SU-DHL-6 (cell line): ENCODE measurements around the gene GGA1.

Experiments used
- CTCF ChIP-seq: fragments of 200-600 bp; sonication (generic); IDR thresholded peaks from one replicate; pipeline ENCODE4 v1.5.1; 2017; ENCODE audit warnings: antibody characterized with exemption, mild to moderate bottlenecking, low read length, moderate library complexity; ENCODE audit not compliant: insufficient read depth, poor library complexity, severe bottlenecking
- EZH2phosphoT487 ChIP-seq: fragments of 200-600 bp; sonication (generic), shearing (Covaris generic); conservative IDR thresholded peaks from 2 replicates; pipeline ENCODE4 v1.6.1; 2018; ENCODE audit warnings: mild to moderate bottlenecking, antibody characterized with exemption, low read length, moderate library complexity, mixed read lengths

GRCh38 chr22:37611207-37611606, 2.6 kb downstream of the GGA1 start:
- TF ChIP-seq CTCF (no peak), EZH2phosphoT487 (no peak)
